Skeletal muscle tissue (tissue), 4 donors: ENCODE data around the gene C17orf100. TPM values are rescaled to one million over a fixed set of nuclear protein-coding genes. Genes with fewer than 3 reads are reported as not detected.

Source experiments
- H3K27ac ChIP-seq: one replicate; pipeline ENCODE4 v1.7.0; 2013; ENCODE audit warnings: mild to moderate bottlenecking, low read depth, low read length, inconsistent platforms
- H3K27me3 ChIP-seq, 3 donors: one replicate each; pipeline ENCODE4 v1.7.0; 2013; ENCODE audit warnings: low read length in 3 of 3; ENCODE audit not compliant: control insufficient read depth in 3 of 3, insufficient read depth in 3 of 3
- H3K36me3 ChIP-seq, 3 donors: one replicate each; pipeline ENCODE4 v1.7.0; 2013; ENCODE audit warnings: low read length in 3 of 3; ENCODE audit not compliant: control insufficient read depth in 3 of 3, insufficient read depth in 3 of 3
- H3K4me1 ChIP-seq, 3 donors: one replicate each; pipeline ENCODE4 v1.7.0; 2013; ENCODE audit warnings: low read length in 3 of 3, mild to moderate bottlenecking in 3 of 3; ENCODE audit not compliant: control insufficient read depth in 3 of 3, insufficient read depth in 3 of 3
- H3K4me3 ChIP-seq, 3 donors: one replicate each; pipeline ENCODE4 v1.7.0; 2013; ENCODE audit warnings: low read length in 3 of 3
- H3K9ac ChIP-seq, 3 donors: one replicate each; pipeline ENCODE4 v1.7.0; 2013; ENCODE audit warnings: low read length in 3 of 3, mild to moderate bottlenecking in 3 of 3, moderate library complexity in 2 of 3, low read depth in 1 of 3
- H3K9me3 ChIP-seq, 3 donors: one replicate each; pipeline ENCODE4 v1.7.0; 2013; ENCODE audit warnings: low read length in 3 of 3; ENCODE audit not compliant: control insufficient read depth in 3 of 3
- total RNA-seq: library from RNA; depleted of rRNA; stranded (reverse); fragments of >200 nt; gene quantifications from one replicate; pipeline ENCODE4 v1.2.3, GENCODE V29; 2014
- donor health status: Osteomylitis.

C17orf100 gene
- total RNA-seq, 1 donor from 2014 or later, result not detected

DNA sequence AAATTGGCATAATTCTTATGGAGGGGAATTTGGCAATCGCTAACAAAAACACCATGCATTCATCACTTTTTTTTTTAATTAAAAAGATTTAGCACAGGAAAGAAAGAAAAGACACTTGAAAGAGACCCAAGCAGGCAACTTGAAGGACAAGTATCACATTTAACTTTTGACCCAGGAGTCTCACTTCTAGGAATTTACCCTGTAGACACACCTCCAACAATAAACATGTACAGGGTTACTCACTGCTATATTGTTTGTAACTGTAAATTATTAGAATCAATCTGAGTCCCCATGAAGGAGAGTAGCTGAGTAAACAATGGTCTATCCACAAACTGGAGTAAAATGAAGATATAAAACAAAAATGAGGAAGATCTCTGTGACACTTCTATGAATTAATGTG lies 21.2 kb upstream of the C17orf100 start:
- Histone ChIP-seq H3K4me3 (no peak overlapping the region), H3K9me3 (no peaks in the 10 kb centered on the region), H3K27me3 (no peaks in the 10 kb centered on the region), H3K27ac (no peak overlapping the region), H3K36me3 (peaks cover 6 to 24% (median 22%) of the 10 kb centered on the region in 3 donors), H3K9ac (no peak overlapping the region), H3K4me1 (no peaks in the 10 kb centered on the region)

GRCh38 chr17:6632530-6632929 lies 19.0 kb upstream of the C17orf100 start:
- no peaks in the 10 kb centered on the region for H3K27me3 ChIP-seq
- H3K36me3 ChIP-seq, result peaks cover 5 to 24% (median 22%) of the 10 kb centered on the region in 3 donors
- no peak overlapping the region for H3K27ac ChIP-seq
- H3K9me3 ChIP-seq, result no peaks in the 10 kb centered on the region
- no peak overlapping the region for H3K9ac ChIP-seq
- H3K4me3 ChIP-seq, result no peak overlapping the region
- H3K4me1 ChIP-seq, result no peaks in the 10 kb centered on the region

- H3K4me3 ChIP-seq, result no peak overlapping the region
- peaks cover 0 to 1% (median 0%) of the 10 kb centered on the region in 3 donors for H3K4me1 ChIP-seq
- no peak overlapping the region for H3K27ac ChIP-seq
- H3K9me3 ChIP-seq, result no peaks in the 10 kb centered on the region
- peaks cover 3 to 21% (median 15%) of the 10 kb centered on the region in 3 donors for H3K36me3 ChIP-seq
- H3K27me3 ChIP-seq, result no peaks in the 10 kb centered on the region
- H3K9ac ChIP-seq, result no peak overlapping the region
Observed at GRCh38 chr17:6633263-6633662, 18.3 kb upstream of the C17orf100 start.

DNA sequence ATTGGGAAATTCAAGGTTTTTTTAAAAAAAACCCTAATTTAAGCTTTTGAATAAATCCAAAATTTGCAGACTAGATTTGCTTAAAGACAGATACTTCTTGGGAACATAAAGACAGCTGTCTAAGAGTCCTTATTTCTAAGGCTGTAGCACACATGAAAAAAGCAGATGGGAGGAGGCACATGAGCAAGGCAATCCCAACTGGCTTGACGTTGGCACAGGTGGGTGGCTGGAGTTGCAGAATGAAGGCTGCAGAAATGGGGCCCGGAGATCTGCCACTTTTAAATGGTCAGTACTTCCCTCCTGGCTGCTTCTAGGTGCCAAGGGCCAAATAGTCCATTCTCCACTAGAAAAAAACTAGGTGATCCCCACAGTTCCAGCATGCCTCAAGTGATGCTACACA lies 15.5 kb upstream of the C17orf100 start:
- H3K36me3 ChIP-seq, result peaks cover 3 to 19% (median 14%) of the 10 kb centered on the region in 3 donors
- H3K9me3 ChIP-seq, result no peaks in the 10 kb centered on the region
- no peak overlapping the region for H3K27ac ChIP-seq
- no peaks in the 10 kb centered on the region for H3K27me3 ChIP-seq
- peaks cover 12 to 23% (median 13%) of the 10 kb centered on the region in 3 donors for H3K4me1 ChIP-seq
- no peak overlapping the region for H3K4me3 ChIP-seq
- no peak overlapping the region for H3K9ac ChIP-seq

DNA sequence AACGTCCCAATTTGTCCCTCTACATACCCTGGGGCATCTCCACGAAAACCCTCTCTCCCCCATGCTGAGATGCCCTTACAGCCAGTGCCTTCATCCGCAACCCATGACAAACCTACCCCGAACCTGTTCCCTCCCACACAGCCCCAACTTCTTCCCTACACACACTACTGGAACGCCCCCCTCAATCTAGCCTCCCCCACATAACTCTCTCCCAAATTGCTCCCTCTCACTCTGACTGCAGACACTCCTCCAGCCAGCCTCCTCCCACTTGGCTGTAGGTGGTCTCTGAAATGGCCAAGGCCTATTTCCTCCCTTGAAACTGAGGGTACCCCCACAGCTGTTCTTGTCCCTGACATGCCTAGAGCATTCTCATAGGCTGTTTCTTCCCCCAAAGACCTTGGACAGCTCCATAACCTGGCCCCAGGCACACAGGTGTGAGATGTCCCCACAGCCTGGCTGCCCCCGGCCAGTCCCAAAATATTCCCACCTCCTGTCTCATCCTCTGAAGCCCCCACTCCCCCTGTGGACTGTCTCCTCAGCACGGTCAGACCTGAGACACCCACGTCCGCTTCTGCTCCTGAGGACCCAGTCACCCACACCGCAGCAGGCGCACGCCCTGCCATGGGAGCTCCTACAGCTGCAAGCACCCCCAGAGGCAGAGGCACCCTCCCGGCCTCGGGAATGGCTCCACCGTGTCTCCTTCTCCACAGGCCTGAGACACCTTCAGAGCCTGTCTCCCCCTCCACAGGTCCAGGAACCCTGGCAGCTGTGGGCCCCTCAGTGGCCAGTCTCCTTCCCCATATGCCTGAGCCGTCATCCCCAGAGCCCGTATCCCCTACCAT lies 14.7 kb upstream of the C17orf100 start:
- Histone ChIP-seq H3K4me3 (no peak overlapping the region), H3K27ac (no peak overlapping the region), H3K27me3 (no peaks in the 10 kb centered on the region), H3K36me3 (peaks cover 3 to 16% (median 12%) of the 10 kb centered on the region in 3 donors), H3K9me3 (no peaks in the 10 kb centered on the region), H3K9ac (no peak overlapping the region), H3K4me1 (peaks cover 19 to 31% (median 21%) of the 10 kb centered on the region in 3 donors)

- Histone ChIP-seq H3K27ac (no peak overlapping the region), H3K9ac (no peak overlapping the region), H3K4me1 (peaks cover 19 to 32% (median 21%) of the 10 kb centered on the region in 3 donors), H3K27me3 (no peaks in the 10 kb centered on the region), H3K36me3 (peaks cover 3 to 14% (median 12%) of the 10 kb centered on the region in 3 donors), H3K4me3 (no peak overlapping the region), H3K9me3 (no peaks in the 10 kb centered on the region)
Observed at GRCh38 chr17:6637458-6637840, 14.1 kb upstream of the C17orf100 start.

DNA sequence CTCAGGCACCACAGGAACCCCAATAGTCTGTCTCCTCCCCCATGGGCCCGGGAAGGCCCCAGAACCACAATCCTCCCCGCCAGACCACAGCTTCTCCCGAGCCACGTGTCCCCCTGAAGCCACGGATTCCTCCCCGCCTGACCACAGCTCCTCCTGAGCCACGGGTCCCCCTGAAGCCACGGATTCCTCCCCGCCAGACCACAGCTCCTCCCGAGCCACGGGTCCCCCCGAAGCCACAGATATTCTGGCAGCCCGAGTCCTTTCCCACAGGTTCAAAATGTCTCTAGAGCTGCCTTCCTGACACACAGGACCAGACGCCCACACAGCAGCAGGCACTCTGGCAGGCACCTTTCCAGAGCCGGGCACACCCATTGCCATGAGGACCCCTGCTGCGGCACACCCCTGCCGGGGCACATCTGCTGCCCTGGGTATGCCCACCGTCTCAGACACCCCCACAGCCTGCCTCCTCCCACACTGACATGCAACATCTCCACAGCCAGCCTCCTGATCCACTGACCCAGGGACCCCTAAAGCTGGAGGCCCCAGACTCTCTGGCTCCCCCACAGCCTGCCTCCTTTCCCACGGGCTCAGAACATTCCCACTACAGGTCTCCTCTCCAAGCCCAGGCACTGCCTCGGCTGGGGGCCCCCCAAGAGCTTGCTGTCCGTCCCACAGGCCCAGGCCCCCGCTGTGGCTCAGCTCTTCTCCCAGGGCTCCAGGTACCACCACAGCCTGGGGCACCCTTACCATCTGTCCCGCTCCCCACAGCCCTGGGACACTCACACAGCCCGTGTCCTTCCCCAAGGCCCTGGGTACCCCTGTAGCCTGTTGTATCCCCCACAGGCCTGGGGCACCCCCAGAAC lies 13.3 kb upstream of the C17orf100 start:
- no peaks in the 10 kb centered on the region for H3K27me3 ChIP-seq
- H3K4me1 ChIP-seq, result peaks cover 19 to 32% (median 21%) of the 10 kb centered on the region in 3 donors
- H3K9me3 ChIP-seq, result no peaks in the 10 kb centered on the region
- no peak overlapping the region for H3K27ac ChIP-seq
- H3K36me3 ChIP-seq, result peaks cover 4 to 9% (median 8%) of the 10 kb centered on the region in 3 donors
- H3K4me3 ChIP-seq, result peak overlapping the region in 1 of 3 donors; percentile 23
- H3K9ac ChIP-seq, result peak overlapping the region in 2 of 3 donors; percentile 45 to 90

DNA sequence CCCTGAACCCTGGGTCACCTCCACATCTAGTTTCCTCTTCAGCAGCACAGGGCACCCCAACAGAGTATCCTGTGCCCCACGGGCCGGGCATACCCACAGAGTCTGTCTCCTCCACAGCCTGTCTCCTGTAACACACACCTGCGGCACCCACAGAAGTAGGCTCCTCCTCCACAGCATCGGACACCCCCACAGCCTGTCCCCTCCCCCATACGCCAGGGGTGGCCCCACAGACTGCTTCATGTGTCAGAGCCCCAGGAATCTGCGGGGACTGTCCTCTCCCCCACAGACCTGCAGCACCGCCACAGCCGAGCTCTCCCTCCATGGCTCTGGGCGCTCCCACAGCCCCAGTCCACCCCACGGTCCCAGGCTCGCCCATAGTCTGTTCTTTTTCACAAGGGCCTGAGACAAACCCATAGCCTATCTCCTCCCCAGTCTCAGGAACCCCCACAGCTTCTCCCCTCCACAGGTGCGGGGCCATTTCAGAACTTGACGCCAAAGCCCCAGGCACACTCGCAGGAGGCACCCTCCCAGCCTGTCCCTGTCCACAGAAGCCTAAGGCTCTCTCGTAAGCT lies 12.5 kb upstream of the C17orf100 start:
- Histone ChIP-seq H3K27ac (no peak overlapping the region), H3K9ac (peak overlapping the region; percentile 83 to 90 (median 90)), H3K36me3 (peaks cover 5 to 11% (median 8%) of the 10 kb centered on the region in 3 donors), H3K4me1 (peaks cover 19 to 32% (median 21%) of the 10 kb centered on the region in 3 donors), H3K27me3 (no peaks in the 10 kb centered on the region), H3K9me3 (no peaks in the 10 kb centered on the region), H3K4me3 (peak overlapping the region; percentile 96 to 99 (median 97))

DNA sequence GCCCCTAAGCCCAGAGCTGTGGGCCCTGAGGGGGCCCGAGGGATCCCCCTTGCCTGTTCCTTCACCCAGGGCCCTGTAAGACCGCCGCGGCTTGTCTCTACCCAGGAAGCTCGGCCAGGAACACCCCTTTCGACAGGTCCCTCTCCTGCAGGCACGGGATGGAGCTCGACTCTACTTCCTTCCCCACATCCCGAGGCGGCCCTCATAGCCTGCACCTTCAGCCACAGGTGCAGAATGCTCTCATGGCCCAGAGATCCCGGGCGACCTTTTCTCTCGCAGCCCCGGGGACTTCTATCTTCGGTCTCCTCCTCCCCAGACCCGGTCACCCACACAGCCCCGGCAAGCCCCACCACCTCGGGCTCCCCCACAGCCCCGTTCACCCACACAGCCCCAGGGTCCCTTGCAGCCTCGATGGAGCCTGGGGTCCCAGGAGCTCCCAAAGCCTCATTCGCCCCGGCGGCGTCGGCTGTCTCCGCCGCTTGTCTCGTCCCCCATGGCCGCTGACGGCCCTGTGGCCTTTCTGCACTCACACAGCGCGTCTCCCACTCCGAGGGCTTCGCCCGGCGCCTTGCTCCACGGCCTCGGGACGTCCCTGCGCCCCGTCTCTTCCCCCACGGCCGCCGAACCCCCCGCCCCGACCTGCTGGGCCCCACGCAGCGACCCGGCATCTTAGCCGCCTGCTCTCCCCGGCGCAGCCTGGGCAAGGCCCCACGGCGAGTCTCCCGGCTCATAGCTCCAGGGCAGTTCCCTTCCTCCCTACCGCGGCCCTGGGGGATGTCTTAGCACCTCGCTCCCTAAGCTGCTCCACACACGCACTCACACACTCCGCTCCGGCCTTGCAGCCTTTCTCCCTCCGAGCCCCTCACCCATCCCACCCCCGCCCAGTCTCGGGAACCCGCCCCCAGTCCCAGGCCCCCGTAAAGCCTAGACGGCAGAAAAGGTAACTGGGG lies 11.7 kb upstream of the C17orf100 start:
- peak overlapping the region; percentile 72 for H3K27ac ChIP-seq
- H3K27me3 ChIP-seq, result no peaks in the 10 kb centered on the region
- peaks cover 19 to 32% (median 21%) of the 10 kb centered on the region in 3 donors for H3K4me1 ChIP-seq
- peak overlapping the region; percentile 88 to 90 (median 90) for H3K9ac ChIP-seq
- H3K9me3 ChIP-seq, result no peaks in the 10 kb centered on the region
- H3K36me3 ChIP-seq, result peaks cover 5 to 19% (median 9%) of the 10 kb centered on the region in 3 donors
- peak overlapping the region; percentile 96 to 99 (median 97) for H3K4me3 ChIP-seq
